Measurements from ENCODE around the gene P2RY1.
"Not testable (repeated sequence)": the region's sequence is repeated elsewhere in the genome, so short reads cannot be mapped to it uniquely, and the experiment has no call there.

The P2RY1 gene

DNA sequence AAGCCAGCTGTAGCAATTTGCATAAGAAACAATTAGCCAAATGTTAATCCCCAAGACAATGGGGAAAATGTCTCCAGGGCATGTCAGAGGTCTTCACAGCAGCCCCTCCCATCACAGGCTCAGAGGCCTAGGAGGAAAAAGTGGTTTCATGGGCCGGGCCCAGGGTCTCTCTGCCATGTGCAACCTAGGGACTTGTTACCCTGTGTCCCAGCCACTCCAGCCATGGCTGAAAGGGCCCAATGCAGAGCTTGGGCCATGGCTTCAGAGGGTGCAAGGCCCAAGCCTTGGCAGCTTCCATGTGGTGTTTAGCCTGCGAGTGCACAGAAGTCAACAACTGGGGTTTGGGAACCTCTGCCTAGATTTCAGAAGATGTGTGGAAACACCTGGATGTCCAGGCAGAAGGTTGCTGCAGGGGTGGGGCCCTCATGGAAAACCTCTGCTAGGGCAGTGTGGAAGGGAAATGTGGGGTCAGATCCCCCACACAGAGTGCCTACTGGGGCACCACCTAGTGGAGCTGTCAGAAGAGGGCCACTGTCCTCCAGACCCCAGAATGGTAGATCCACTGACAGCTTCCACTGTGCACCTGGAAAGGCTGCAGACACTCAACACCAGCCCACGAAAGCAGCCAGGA is 11.8 kb downstream of the P2RY1 start:
- H3K9me3 Mint-ChIP-seq = peaks cover 11% of the 10 kb centered on the region
- ATAC-seq (replicated peaks; ENCODE audit: extremely low read depth, poor library complexity, severe bottlenecking); H3K4me1 Mint-ChIP-seq; DNase-seq (ENCODE audit: low spot score in 2 of 2); H3K36me3 Mint-ChIP-seq (ENCODE audit: insufficient read depth); H3K27ac Mint-ChIP-seq (ENCODE audit: low read depth); H3K4me3 Mint-ChIP-seq; H3K27me3 Mint-ChIP-seq: not testable (repeated sequence)

DNA sequence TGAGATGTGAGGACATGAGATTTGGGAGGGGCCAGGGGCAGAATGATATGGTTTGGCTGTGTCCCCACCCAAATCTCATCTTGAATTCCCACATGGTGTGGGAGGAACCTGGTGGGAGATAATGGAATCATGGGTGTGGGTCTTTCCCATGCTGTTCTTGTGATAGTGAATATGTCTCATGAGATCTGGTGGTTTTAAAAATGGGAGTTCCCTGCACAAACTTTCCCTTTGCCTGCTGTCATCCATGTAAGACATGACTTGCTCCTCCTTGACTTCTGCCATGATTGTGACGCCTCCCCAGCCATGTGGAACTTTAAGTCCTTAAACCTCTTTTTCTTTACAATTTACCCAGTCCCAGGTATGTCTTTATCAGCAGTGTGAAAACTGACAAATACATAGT is 12.7 kb downstream of the P2RY1 start:
- peaks cover 11% of the 10 kb centered on the region for H3K9me3 Mint-ChIP-seq
- not testable (repeated sequence) for H3K27ac Mint-ChIP-seq (ENCODE audit: low read depth); DNase-seq (ENCODE audit: low spot score in 2 of 2); H3K27me3 Mint-ChIP-seq; ATAC-seq (replicated peaks; ENCODE audit: extremely low read depth, poor library complexity, severe bottlenecking); H3K36me3 Mint-ChIP-seq (ENCODE audit: insufficient read depth); H3K4me3 Mint-ChIP-seq; H3K4me1 Mint-ChIP-seq

DNA sequence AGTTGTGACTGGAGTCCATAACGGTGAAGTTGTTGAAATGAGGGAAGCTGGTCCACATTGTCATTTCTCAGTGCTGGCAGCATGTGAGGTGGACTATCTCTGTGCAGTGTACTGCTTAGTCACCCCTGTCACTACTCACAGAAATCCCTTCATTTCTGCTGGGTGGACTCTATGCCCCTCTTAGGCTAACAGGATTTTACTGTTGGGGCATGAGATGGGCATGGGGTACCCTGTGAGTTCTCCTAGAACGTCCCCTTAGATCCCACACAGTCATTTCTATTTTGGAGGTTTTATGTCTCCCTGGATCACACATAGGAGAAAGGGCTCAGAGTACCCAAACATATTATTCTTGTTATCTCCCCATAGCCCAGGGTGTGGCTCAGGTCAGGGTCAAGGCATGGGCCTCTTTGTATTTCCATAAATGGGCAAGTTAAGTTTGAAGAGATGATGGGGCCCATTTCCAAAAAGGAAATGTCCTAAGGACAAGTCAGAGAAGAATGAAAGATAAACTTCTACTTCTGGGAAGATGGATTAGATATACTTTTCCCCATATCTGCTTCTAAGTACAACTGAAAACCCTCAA is 15.2 kb downstream of the P2RY1 start:
- H3K9me3 Mint-ChIP-seq = peaks cover 11% of the 10 kb centered on the region
- DNase-seq (ENCODE audit: low spot score in 2 of 2) (no peak), ATAC-seq (replicated peaks; ENCODE audit: extremely low read depth, poor library complexity, severe bottlenecking) (no peak)
- H3K36me3 Mint-ChIP-seq (ENCODE audit: insufficient read depth) = no peaks in the 10 kb centered on the region
- no peak overlapping the region for H3K27ac Mint-ChIP-seq (ENCODE audit: low read depth)
- H3K4me3 Mint-ChIP-seq = no peak overlapping the region
- H3K27me3 Mint-ChIP-seq = peaks cover 7% of the 10 kb centered on the region
- no peaks in the 10 kb centered on the region for H3K4me1 Mint-ChIP-seq

DNA sequence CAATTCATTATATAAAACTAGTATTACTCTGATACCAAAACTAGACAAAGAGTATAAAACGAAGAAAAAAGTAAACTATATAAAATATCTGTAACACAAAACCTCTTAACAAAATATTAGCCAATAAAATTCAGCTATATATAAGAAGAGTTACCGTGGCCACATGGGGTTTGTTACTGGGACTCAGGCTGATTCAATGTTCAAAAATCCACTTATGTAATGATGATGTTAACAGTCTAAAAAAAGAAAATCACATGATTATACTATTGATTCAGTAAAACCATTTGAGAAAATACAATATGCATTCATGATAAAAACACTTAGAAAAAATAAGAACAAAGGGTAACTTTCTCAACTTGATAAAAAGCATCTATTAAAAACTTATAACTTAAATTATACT is 18.3 kb downstream of the P2RY1 start:
- Mint-ChIP-seq H3K27me3 (peaks cover 1% of the 10 kb centered on the region), H3K36me3 (ENCODE audit: insufficient read depth) (no peaks in the 10 kb centered on the region), H3K4me1 (no peaks in the 10 kb centered on the region), H3K27ac (ENCODE audit: low read depth) (no peak overlapping the region), H3K9me3 (peaks cover 1% of the 10 kb centered on the region), H3K4me3 (no peak overlapping the region)
- no peak for DNase-seq (ENCODE audit: low spot score in 2 of 2)
- no peak for ATAC-seq (replicated peaks; ENCODE audit: extremely low read depth, poor library complexity, severe bottlenecking)

DNA sequence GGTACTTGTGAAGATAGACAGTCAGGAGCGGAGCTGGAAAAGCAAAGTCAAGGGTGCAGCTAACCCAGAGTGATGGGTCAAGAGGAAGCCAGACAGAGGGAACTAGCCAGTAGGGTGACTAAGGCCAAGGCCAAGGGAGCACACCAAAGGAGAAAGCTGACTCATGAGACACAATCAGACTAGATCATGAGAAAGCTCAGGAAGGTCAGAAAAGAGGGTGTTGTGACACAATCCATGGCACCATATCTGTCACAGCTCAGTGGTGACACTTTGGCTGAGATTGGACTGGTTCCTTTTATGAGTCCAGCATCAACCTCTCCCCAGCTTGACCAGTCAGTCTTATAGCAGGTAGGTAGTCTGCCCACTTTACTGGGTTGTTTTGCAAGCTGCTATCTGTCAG is 22.2 kb downstream of the P2RY1 start:
- no peak for ATAC-seq (replicated peaks; ENCODE audit: extremely low read depth, poor library complexity, severe bottlenecking)
- no peak overlapping the region for H3K27ac Mint-ChIP-seq (ENCODE audit: low read depth)
- no peaks in the 10 kb centered on the region for H3K4me1 Mint-ChIP-seq
- H3K9me3 Mint-ChIP-seq = no peaks in the 10 kb centered on the region
- no peak overlapping the region for H3K4me3 Mint-ChIP-seq
- DNase-seq (ENCODE audit: low spot score in 2 of 2) = no peak
- no peaks in the 10 kb centered on the region for H3K36me3 Mint-ChIP-seq (ENCODE audit: insufficient read depth)
- H3K27me3 Mint-ChIP-seq = no peaks in the 10 kb centered on the region

DNA sequence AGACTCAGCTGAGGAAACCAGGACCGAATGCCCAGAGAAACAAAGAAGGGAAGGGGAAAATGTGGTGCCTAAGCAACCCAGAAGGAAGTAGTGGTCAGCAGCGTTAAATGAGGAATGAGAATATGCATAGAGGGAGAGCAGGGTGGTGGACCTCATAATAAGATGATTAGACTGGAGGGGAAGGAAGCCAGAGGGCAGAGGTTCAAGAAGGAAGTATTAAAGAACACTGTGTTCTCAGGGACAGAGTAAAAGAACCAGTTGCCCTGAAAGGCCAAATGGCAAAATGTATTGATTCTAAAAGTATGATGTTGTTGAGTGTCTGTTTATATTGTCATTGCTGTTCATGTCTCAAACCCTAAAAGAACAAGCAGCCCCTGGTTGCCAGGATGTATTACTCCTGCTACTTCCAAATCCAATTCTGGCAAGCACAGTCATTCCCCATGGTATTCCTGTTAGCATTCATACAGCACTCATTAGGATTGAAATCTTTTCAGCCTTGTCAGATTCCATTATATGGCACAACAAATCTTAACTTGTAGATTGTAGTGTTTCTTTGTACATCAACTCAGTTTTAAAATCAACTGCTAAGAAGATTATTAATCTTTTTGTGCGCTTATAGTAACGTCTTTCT is 23.4 kb downstream of the P2RY1 start:
- DNase-seq (ENCODE audit: low spot score in 2 of 2) (no peak), ATAC-seq (replicated peaks; ENCODE audit: extremely low read depth, poor library complexity, severe bottlenecking) (no peak)
- no peak overlapping the region for H3K27ac Mint-ChIP-seq (ENCODE audit: low read depth)
- H3K9me3 Mint-ChIP-seq = no peaks in the 10 kb centered on the region
- H3K36me3 Mint-ChIP-seq (ENCODE audit: insufficient read depth) = no peaks in the 10 kb centered on the region
- no peaks in the 10 kb centered on the region for H3K27me3 Mint-ChIP-seq
- no peaks in the 10 kb centered on the region for H3K4me1 Mint-ChIP-seq
- H3K4me3 Mint-ChIP-seq = no peak overlapping the region

DNA sequence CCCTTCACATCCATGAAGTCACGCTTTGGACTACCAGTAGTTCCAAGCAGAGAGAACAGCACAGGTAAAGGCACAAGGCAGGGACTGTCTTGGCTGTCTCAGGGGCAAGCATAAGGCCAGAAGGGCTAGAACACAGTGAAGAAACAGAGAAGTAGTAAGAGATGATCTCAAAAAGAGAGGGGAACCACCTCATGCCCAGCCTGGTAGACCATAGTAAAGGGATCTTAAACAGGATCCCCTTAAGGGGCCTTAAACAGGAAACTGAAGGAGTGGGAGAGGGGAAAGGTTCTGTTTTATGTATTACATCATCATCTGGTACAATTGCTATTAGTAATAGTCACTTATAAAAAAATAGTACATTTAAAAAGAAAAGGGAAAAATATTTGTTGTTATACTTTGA is 25.8 kb downstream of the P2RY1 start:
- H3K27ac Mint-ChIP-seq (ENCODE audit: low read depth) = no peak overlapping the region
- H3K36me3 Mint-ChIP-seq (ENCODE audit: insufficient read depth) = no peaks in the 10 kb centered on the region
- DNase-seq (ENCODE audit: low spot score in 2 of 2) (no peak), ATAC-seq (replicated peaks; ENCODE audit: extremely low read depth, poor library complexity, severe bottlenecking) (no peak)
- no peaks in the 10 kb centered on the region for H3K27me3 Mint-ChIP-seq
- no peaks in the 10 kb centered on the region for H3K9me3 Mint-ChIP-seq
- no peak overlapping the region for H3K4me3 Mint-ChIP-seq
- no peaks in the 10 kb centered on the region for H3K4me1 Mint-ChIP-seq

DNA sequence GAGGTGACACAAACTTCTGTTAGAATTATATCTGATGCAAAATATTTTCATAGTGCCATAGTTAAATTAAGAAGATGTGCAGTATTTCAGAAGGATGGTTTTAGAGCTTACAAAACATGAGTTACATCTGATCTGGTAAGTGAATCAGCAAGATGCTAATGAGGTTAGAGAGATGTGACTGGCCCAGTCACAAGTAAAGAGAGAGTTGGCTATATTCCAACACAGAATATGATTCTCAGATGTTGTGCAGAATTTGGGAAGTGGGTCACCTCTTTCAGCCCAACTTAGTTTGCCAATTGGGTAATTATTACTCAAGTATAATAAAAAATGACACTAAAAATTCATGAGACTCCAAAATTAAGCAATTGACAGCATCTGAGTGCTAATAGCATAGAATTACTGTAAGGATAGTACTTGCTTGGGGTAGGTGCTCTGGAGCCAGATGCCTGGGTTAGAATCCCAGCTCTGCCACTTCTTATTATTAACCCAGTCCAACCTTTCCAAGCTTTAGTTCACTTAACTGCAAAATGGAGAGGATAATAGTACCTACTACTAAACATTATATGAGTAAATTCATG is 30.8 kb downstream of the P2RY1 start:
- Mint-ChIP-seq H3K4me3 (no peak overlapping the region), H3K36me3 (ENCODE audit: insufficient read depth) (no peaks in the 10 kb centered on the region)

DNA sequence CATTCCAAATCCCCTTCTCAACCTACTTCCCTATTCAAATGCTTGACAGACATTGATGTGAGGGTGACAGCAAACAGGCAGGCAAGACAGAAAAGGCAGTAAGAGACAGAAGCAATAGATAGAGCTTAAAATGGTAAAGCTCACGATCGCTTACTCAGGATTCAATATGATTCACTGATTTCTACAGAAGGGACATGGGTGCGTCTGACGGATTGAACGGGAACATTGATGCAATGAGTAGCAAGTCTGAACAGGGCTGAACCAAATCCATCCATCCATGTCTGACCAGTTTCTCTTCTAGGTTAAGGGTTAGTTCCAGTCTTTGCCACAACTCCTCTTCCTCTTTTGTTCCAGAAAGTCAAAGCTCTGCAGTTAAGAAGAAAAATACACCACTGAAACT is 35.1 kb downstream of the P2RY1 start:
- no peak overlapping the region for H3K4me3 Mint-ChIP-seq
- H3K36me3 Mint-ChIP-seq (ENCODE audit: insufficient read depth) = no peaks in the 10 kb centered on the region
- peaks cover 24% of the 10 kb centered on the region for H3K27me3 Mint-ChIP-seq
- no peaks in the 10 kb centered on the region for H3K4me1 Mint-ChIP-seq
- peaks cover 10% of the 10 kb centered on the region for H3K9me3 Mint-ChIP-seq
- ATAC-seq (replicated peaks; ENCODE audit: extremely low read depth, poor library complexity, severe bottlenecking) (no peak), DNase-seq (ENCODE audit: low spot score in 2 of 2) (no peak)
- H3K27ac Mint-ChIP-seq (ENCODE audit: low read depth) = no peak overlapping the region

More for the DNA sequence above, 30.8 kb downstream of the P2RY1 start:
- H3K4me1 Mint-ChIP-seq = no peaks in the 10 kb centered on the region
- ATAC-seq (replicated peaks; ENCODE audit: extremely low read depth, poor library complexity, severe bottlenecking) = no peak
- DNase-seq (ENCODE audit: low spot score in 2 of 2) = no peak
- H3K27me3 Mint-ChIP-seq = peaks cover 2% of the 10 kb centered on the region
- no peak overlapping the region for H3K27ac Mint-ChIP-seq (ENCODE audit: low read depth)
- H3K9me3 Mint-ChIP-seq = no peaks in the 10 kb centered on the region

DNA sequence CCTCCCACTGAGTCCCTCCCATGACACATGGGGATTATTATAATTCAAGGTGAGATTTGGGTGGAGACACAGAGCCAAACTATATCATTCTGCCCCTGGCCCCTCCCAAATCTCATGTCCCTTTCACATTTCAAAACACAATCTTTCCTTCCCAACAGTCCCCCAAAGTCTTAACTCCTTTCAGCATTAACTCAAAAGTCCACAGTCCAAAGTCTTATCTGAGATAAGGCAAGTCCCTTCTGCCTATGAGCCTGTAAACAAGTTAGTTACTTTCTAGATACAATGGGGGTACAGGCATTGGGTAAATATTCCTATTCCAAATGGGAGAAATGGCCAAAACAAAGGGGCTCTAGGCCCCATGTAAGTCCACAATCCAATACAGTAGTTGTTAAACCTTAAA is 38.4 kb downstream of the P2RY1 start:
- not testable (repeated sequence) for ATAC-seq (replicated peaks; ENCODE audit: extremely low read depth, poor library complexity, severe bottlenecking); H3K27ac Mint-ChIP-seq (ENCODE audit: low read depth); H3K4me3 Mint-ChIP-seq; DNase-seq (ENCODE audit: low spot score in 2 of 2); H3K4me1 Mint-ChIP-seq; H3K36me3 Mint-ChIP-seq (ENCODE audit: insufficient read depth)
- peaks cover 10% of the 10 kb centered on the region for H3K9me3 Mint-ChIP-seq
- H3K27me3 Mint-ChIP-seq = peaks cover 24% of the 10 kb centered on the region

DNA sequence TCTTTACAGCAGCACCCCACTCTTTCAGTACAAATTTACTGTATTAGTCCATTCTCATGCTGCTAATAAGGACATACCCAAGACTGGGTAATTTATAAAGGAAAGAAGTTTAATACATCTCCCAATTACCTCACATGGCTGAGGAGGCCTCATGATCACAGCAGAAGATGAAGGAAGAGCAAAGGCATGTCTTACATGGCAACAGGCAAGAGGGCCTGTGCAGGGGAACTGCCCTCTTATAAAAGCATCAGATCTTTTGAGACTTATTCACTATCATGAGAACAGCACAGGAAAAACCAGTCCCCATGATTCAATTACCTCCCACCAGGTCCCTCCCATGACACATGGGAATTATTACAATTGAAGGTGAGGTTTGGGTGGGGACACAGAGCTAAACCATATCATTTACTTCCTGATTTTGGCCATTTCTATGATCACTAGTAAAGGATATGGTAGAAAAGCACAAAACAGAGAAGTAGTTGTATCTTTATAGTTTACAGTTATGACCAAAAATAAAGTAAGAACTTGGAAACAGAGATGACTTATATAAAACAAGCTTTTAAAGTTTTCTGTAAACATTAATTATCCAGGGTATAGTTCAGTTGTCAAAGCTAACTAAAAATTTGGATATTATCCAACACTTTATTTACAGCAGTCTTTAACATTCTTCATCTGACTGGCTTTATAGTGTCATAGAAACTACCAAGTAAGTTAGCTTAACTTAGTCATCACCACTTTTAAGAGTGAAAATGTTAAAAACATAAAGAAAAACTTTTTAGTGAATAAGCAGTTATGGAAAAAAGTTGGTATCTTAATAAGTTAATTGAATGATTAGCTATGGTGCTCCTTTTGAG is 40.2 kb downstream of the P2RY1 start:
- Mint-ChIP-seq H3K4me1 (no peaks in the 10 kb centered on the region), H3K4me3 (no peak overlapping the region), H3K36me3 (ENCODE audit: insufficient read depth) (no peaks in the 10 kb centered on the region), H3K27ac (ENCODE audit: low read depth) (no peak overlapping the region), H3K9me3 (peaks cover 22% of the 10 kb centered on the region), H3K27me3 (peaks cover 36% of the 10 kb centered on the region)
- DNase-seq (ENCODE audit: low spot score in 2 of 2) (no peak), ATAC-seq (replicated peaks; ENCODE audit: extremely low read depth, poor library complexity, severe bottlenecking) (no peak)

DNA sequence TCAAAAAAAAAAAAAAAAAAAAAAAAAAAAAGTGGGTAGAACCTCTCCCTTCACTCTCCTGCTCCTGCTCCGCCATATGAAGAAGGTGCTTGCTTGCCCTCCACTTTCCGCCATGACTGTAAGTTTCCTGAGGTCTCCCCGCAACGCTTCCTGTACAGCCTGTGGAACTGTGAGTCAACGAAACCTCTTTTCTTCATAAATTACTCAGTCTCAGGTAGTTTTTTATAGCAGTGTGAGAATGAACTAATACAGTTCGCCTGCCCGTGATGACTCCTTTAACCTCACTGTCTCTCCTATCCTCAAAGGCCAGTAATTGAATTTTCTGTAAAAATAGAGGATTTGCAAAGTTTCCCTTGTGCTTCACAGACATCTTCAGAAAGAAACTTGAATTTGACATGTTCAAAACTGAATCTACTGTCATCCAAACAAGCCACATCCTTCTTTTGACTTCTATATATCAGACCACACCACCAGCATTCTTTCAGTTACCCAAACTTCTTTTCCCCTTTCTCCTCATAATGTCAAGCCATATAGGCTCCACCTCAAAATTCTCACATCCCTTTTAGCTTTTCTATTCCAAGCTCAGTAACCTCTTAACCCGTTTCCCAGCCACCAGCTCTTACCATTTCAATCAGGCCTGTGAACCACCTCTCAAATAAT is 44.3 kb downstream of the P2RY1 start:
- no peak overlapping the region for H3K27ac Mint-ChIP-seq (ENCODE audit: low read depth)
- no peak for ATAC-seq (replicated peaks; ENCODE audit: extremely low read depth, poor library complexity, severe bottlenecking)
- peaks cover 17% of the 10 kb centered on the region for H3K9me3 Mint-ChIP-seq
- no peak for DNase-seq (ENCODE audit: low spot score in 2 of 2)
- H3K4me1 Mint-ChIP-seq = no peaks in the 10 kb centered on the region
- H3K36me3 Mint-ChIP-seq (ENCODE audit: insufficient read depth) = no peaks in the 10 kb centered on the region
- peaks cover 13% of the 10 kb centered on the region for H3K27me3 Mint-ChIP-seq
- H3K4me3 Mint-ChIP-seq = no peak overlapping the region

Measured in central memory CD8-positive, alpha-beta T cell (primary cell).